IMR-90 (cell line): ENCODE results near the gene CFAP45. TPM values are rescaled to one million over a fixed set of nuclear protein-coding genes. Genes with fewer than 3 reads are reported as not detected.

Experiments
- ATAC-seq: fragments of 200-7000 bp; cut with Tn5 transposase; 2 replicates; pipeline ENCODE4 v1.9.1; 2020; ENCODE audit warnings: low read depth, mild to moderate bottlenecking, moderate library complexity
- BruUV-seq: library from RNA; stranded (reverse); fragments of 400-500 nt; replicated peaks from 2 replicates; lab custom pipeline; 2021; lab: Mats Ljungman, UMichigan
- CTCF ChIA-PET: fragments of 300-600 bp; formaldehyde crosslinking; extraction: SDS; loops from one replicate; lab custom pipeline; 2021; ENCODE audit warnings: antibody characterized with exemption; lab: Yijun Ruan, JAX
- POLR2A ChIA-PET: fragments of 300-600 bp; sonication (Branson Sonifier 250); formaldehyde crosslinking; loops from one replicate; lab custom pipeline; 2022; ENCODE audit warnings: antibody characterized with exemption; ENCODE audit not compliant: unreplicated experiment; lab: Charles Lee
- DNase-seq: peaks from one replicate; pipeline ENCODE4 v3.0.0; 2013
- H2AFZ ChIP-seq: replicated peaks from 2 replicates; pipeline ENCODE3; 2013; ENCODE audit warnings: low read length, mild to moderate bottlenecking; ENCODE audit not compliant: poor library complexity
- H2AK5ac ChIP-seq: 2 replicates; pipeline ENCODE4 v1.6.1; 2013; ENCODE audit warnings: low read depth, low read length, inconsistent platforms
- H2AK9ac ChIP-seq: replicated peaks from 2 replicates; pipeline ENCODE3; 2013; ENCODE audit warnings: mild to moderate bottlenecking, low read depth, low read length, moderate library complexity; ENCODE audit not compliant: poor library complexity
- H2BK120ac ChIP-seq: 2 replicates; pipeline ENCODE4 v1.6.1; 2013; ENCODE audit warnings: low read depth, low read length, inconsistent platforms
- H2BK15ac ChIP-seq: 3 replicates; pipeline ENCODE4 v1.6.1; 2013; ENCODE audit warnings: low read depth, low read length, inconsistent platforms
- H2BK20ac ChIP-seq: 2 replicates; pipeline ENCODE4 v1.6.1; 2013; ENCODE audit warnings: low read depth, mild to moderate bottlenecking, inconsistent platforms, low read length, moderate library complexity
- H2BK5ac ChIP-seq: 2 replicates; pipeline ENCODE4 v1.6.1; 2013; ENCODE audit warnings: mild to moderate bottlenecking, low read depth, low read length, inconsistent platforms; ENCODE audit not compliant: poor library complexity, severe bottlenecking
- H3K14ac ChIP-seq: replicated peaks from 2 replicates; pipeline ENCODE4 v1.6.1; 2013; ENCODE audit warnings: low read depth, low read length, inconsistent platforms
- H3K18ac ChIP-seq: 2 replicates; pipeline ENCODE4 v1.6.1; 2013; ENCODE audit warnings: low read depth, low read length, control low read depth
- H3K23ac ChIP-seq: 2 replicates; pipeline ENCODE4 v1.6.1; 2013; ENCODE audit warnings: low read depth, low read length, inconsistent platforms
- H3K27ac ChIP-seq: 2 replicates; pipeline ENCODE4 v1.5.1; 2013; ENCODE audit warnings: mild to moderate bottlenecking, control low read depth, low read length; ENCODE audit not compliant: insufficient read depth
- H3K27me3 ChIP-seq: 2 replicates; pipeline ENCODE4 v1.6.1; 2013; ENCODE audit warnings: low read length; ENCODE audit not compliant: control insufficient read depth, insufficient read depth
- H3K36me3 ChIP-seq: 2 replicates; pipeline ENCODE4 v1.6.1; 2013; ENCODE audit warnings: low read length, mixed read lengths; ENCODE audit not compliant: control insufficient read depth, insufficient read depth
- H3K4ac ChIP-seq: 2 replicates; pipeline ENCODE4 v1.6.1; 2013; ENCODE audit warnings: low read depth, low read length, inconsistent platforms
- H3K4me1 ChIP-seq: 2 replicates; pipeline ENCODE4 v1.6.1; 2013; ENCODE audit warnings: low read length, mixed read lengths; ENCODE audit not compliant: control insufficient read depth, insufficient read depth
- H3K4me2 ChIP-seq: 2 replicates; pipeline ENCODE4 v1.6.1; 2013; ENCODE audit warnings: low read depth, mild to moderate bottlenecking, control low read depth, low read length, moderate library complexity
- H3K4me3 ChIP-seq: 2 replicates; pipeline ENCODE4 v1.5.1; 2013; ENCODE audit warnings: low read depth, mild to moderate bottlenecking, control low read depth, low read length, moderate library complexity; ENCODE audit not compliant: insufficient read depth
- H3K56ac ChIP-seq: 2 replicates; pipeline ENCODE4 v1.6.1; 2013; ENCODE audit warnings: low read length, inconsistent platforms; ENCODE audit not compliant: insufficient read depth; ENCODE audit errors: extremely low read depth
- H3K79me1 ChIP-seq, 2 experiments: 2 replicates each; pipeline ENCODE4 v1.6.1; 2013; ENCODE audit warnings: low read length in 2 of 2, inconsistent platforms in 1 of 2, low read depth in 1 of 2
- H3K9ac ChIP-seq: 2 replicates; pipeline ENCODE4 v1.6.1; 2013; ENCODE audit warnings: low read depth, low read length, control low read depth
- H3K9me1 ChIP-seq: 2 replicates; pipeline ENCODE4 v1.6.1; 2013; ENCODE audit warnings: low read length, inconsistent platforms; ENCODE audit not compliant: insufficient read depth
- H3K9me3 ChIP-seq: 2 replicates; pipeline ENCODE4 v1.6.1; 2013; ENCODE audit warnings: low read length; ENCODE audit not compliant: control insufficient read depth, insufficient read depth
- H4K20me1 ChIP-seq: 2 replicates; pipeline ENCODE4 v1.6.1; 2013; ENCODE audit warnings: low read length, inconsistent platforms; ENCODE audit not compliant: insufficient read depth
- H4K5ac ChIP-seq: 2 replicates; pipeline ENCODE4 v1.6.1; 2013; ENCODE audit warnings: mild to moderate bottlenecking, low read depth, low read length, control low read depth
- H4K8ac ChIP-seq, 2 experiments: 2 replicates each; pipeline ENCODE4 v1.6.1; 2013; ENCODE audit warnings: low read depth in 2 of 2, low read length in 2 of 2, control low read depth in 1 of 2, inconsistent platforms in 1 of 2
- H4K91ac ChIP-seq: 2 replicates; pipeline ENCODE4 v1.6.1; 2013; ENCODE audit warnings: low read depth, low read length, inconsistent platforms; ENCODE audit not compliant: insufficient read depth
- BHLHE40 ChIP-seq: fragments of 150-350 bp; IDR thresholded peaks from 2 replicates; pipeline ENCODE4 v1.6.1; 2016; ENCODE audit warnings: mild to moderate bottlenecking, low read depth, low read length
- CEBPB ChIP-seq: IDR thresholded peaks from 2 replicates; pipeline ENCODE4 v1.6.1; 2012; ENCODE audit warnings: low read depth, low read length, improper control_type of control experiment
- CHD1 ChIP-seq: IDR thresholded peaks from 2 replicates; pipeline ENCODE4 v1.6.1; 2012; ENCODE audit warnings: low read depth, low read length, improper control_type of control experiment
- CTCF ChIP-seq: conservative IDR thresholded peaks from 2 replicates; pipeline ENCODE4 v1.5.1; 2012; ENCODE audit warnings: mild to moderate bottlenecking, low read depth, low read length, improper control_type of control experiment
- ELK1 ChIP-seq: fragments of 150-350 bp; IDR thresholded peaks from 2 replicates; pipeline ENCODE4 v1.6.1; 2016; ENCODE audit warnings: low read depth, mild to moderate bottlenecking, low read length, moderate library complexity, borderline replicate concordance
- FOS ChIP-seq: fragments of 150-350 bp; IDR thresholded peaks from 2 replicates; pipeline ENCODE4 v1.6.1; 2016; ENCODE audit warnings: low read depth, low read length
- MAFK ChIP-seq: IDR thresholded peaks from 2 replicates; pipeline ENCODE4 v1.6.1; 2012; ENCODE audit warnings: low read depth, low read length, improper control_type of control experiment
- MAZ ChIP-seq: IDR thresholded peaks from 2 replicates; pipeline ENCODE4 v1.6.1; 2012; ENCODE audit warnings: low read depth, mild to moderate bottlenecking, low read length, improper control_type of control experiment, moderate library complexity, borderline replicate concordance
- MXI1 ChIP-seq: IDR thresholded peaks from 2 replicates; pipeline ENCODE4 v1.6.1; 2012; ENCODE audit warnings: low read depth, mild to moderate bottlenecking, low read length, moderate library complexity, borderline replicate concordance
- NFE2L2 ChIP-seq: fragments of 150-350 bp; IDR thresholded peaks from 2 replicates; pipeline ENCODE4 v1.6.1; 2016; ENCODE audit warnings: low read depth, mild to moderate bottlenecking, low read length
- POLR2A ChIP-seq: IDR thresholded peaks from 2 replicates; pipeline ENCODE4 v1.6.1; 2012; ENCODE audit warnings: mild to moderate bottlenecking, low read depth, low read length
- RAD21 ChIP-seq: IDR thresholded peaks from 2 replicates; pipeline ENCODE4 v1.6.1; 2012; ENCODE audit warnings: low read length, improper control_type of control experiment
- RCOR1 ChIP-seq: IDR thresholded peaks from 2 replicates; pipeline ENCODE4 v1.6.1; 2012; ENCODE audit warnings: mild to moderate bottlenecking, low read length, improper control_type of control experiment; ENCODE audit not compliant: insufficient replicate concordance
- RFX5 ChIP-seq: IDR thresholded peaks from 2 replicates; pipeline ENCODE4 v1.8.0; 2012; ENCODE audit warnings: low read depth, mild to moderate bottlenecking, low read length, moderate library complexity
- SMC3 ChIP-seq: fragments of 150-350 bp; IDR thresholded peaks from 2 replicates; pipeline ENCODE4 v1.6.1; 2016; ENCODE audit warnings: low read depth, mild to moderate bottlenecking, antibody characterized with exemption, low read length, moderate library complexity
- USF2 ChIP-seq: fragments of 150-350 bp; IDR thresholded peaks from 2 replicates; pipeline ENCODE4 v1.6.1; 2017; ENCODE audit warnings: mild to moderate bottlenecking, antibody characterized with exemption, low read length, low read depth
- WGBS, 2 experiments: methylation state at CpG; one replicate each; pipeline versions ENCODE4 v1.1.5 to v1.1.7; 2013; ENCODE audit warnings: missing lambda C conversion rate in 2 of 2; ENCODE audit not compliant: insufficient read length in 1 of 2; ENCODE audit errors: extremely low coverage in 2 of 2; 5-methylcytosine and 5-hydroxymethylcytosine counted together
- dilution Hi-C: fragments of 300-500 bp; cut with HindIII; formaldehyde crosslinking; loops from one replicate; pipeline ENCODE4 v1.14.3; 2018; ENCODE audit warnings: low sequenced_read_pairs; ENCODE audit not compliant: unreplicated experiment
- in situ Hi-C: fragments of 300-500 bp; cut with MboI; formaldehyde crosslinking; loops from 3 replicates; pipeline ENCODE4 v1.14.3; 2019; ENCODE audit warnings: low sequenced_read_pairs, inconsistent platforms, mixed read lengths
- intact Hi-C: fragments of 100-400 bp; cut with micrococcal nuclease; formaldehyde crosslinking; loops from 2 replicates; pipeline ENCODE4 v1.10.0; 2022
- polyA plus RNA-seq, 3 experiments: library from polyadenylated mRNA; depleted of rRNA; stranded (reverse); fragments of >200 nt; gene quantifications; 2 replicates each; pipeline ENCODE4 v1.2.3, GENCODE V29; 2012; ENCODE audit warnings: low replicate concordance in 1 of 3
- total RNA-seq: library from RNA; depleted of rRNA; stranded (reverse); fragments of >200 nt; gene quantifications from 2 replicates; pipeline ENCODE4 v1.2.3, GENCODE V29; 2012

CFAP45 gene
- total and polyA plus RNA-seq, 2 of the 4 experiments (the other 2 are of a cell fraction), result 0.51 to 0.72 TPM

- intact Hi-C loops (loop anchor here (2.0 kb wide), 1 partner anchor 69 kb away; the partner anchor contains the start of gene TAGLN2), dilution Hi-C loops (no loop called here), in situ Hi-C loops (no loop called here)
- H3K9me1 ChIP-seq, result 0 out of 2 replicates have a peak, but pooled peaks cover 4% of the 10 kb centered on the region
- BruUV-seq, result no TSS peak
- H4K8ac ChIP-seq, result no peak overlapping the region; a peak in 1 of 4 replicates
- H3K27ac ChIP-seq, result no peak overlapping the region
- no peak overlapping the region for H4K91ac ChIP-seq
- H2AK5ac ChIP-seq, result peak overlapping the region; percentile 74; the same call in 1 of the 2 replicates
- 70% methylated on average over 15 of the region's 34 CpGs; no CpG with 5 or more reads in 1 of the 2 experiments for WGBS, 2 experiments
- no peak overlapping the region for H3K18ac ChIP-seq
- TF ChIP-seq ELK1 (no peak), FOS (no peak), CHD1 (no peak), CTCF (no peak), NFE2L2 (no peak), RAD21 (no peak), CEBPB (no peak), BHLHE40 (no peak), POLR2A (no peak), RCOR1 (no peak), USF2 (no peak), SMC3 (no peak), MXI1 (no peak), RFX5 (no peak), MAFK (no peak), MAZ (no peak)
- no peak overlapping the region; the same call in 1 of the 2 replicates for H3K4me2 ChIP-seq
- no peaks in the 10 kb centered on the region for H4K20me1 ChIP-seq
- H2AFZ ChIP-seq, result no peak overlapping the region
- no peak overlapping the region for H2BK15ac ChIP-seq
- ChIA-PET CTCF (no interaction called here), POLR2A (no interaction called here)
- H2AK9ac ChIP-seq, result peak overlapping the region; percentile 55
- no peak for ATAC-seq
- H3K23ac ChIP-seq, result no peak overlapping the region
- no peaks in the 10 kb centered on the region for H3K9me3 ChIP-seq
- no peaks in the 10 kb centered on the region for H3K36me3 ChIP-seq
- peak overlapping the region; percentile 88; the same call in 1 of the 2 replicates for H3K4ac ChIP-seq
- no peak overlapping the region for H2BK120ac ChIP-seq
- no peak overlapping the region for H3K14ac ChIP-seq
- H4K5ac ChIP-seq, result no peak overlapping the region
- H2BK5ac ChIP-seq, result no peak overlapping the region
- H3K79me1 ChIP-seq, result peaks cover 0 to 7% of the 10 kb centered on the region in 2 experiments; a peak in 2 of 4 replicates
- H3K56ac ChIP-seq, result no peak overlapping the region
- no peak overlapping the region for H3K9ac ChIP-seq
- no peak overlapping the region for H2BK20ac ChIP-seq
- no peak for DNase-seq
- H3K4me3 ChIP-seq, result no peak overlapping the region
- H3K4me1 ChIP-seq, result peaks cover 1% of the 10 kb centered on the region; the same call in 1 of the 2 replicates
- no peaks in the 10 kb centered on the region for H3K27me3 ChIP-seq
Observed at GRCh38 chr1:159855709-159856108, 44.3 kb downstream of the CFAP45 start.
